Lower leg skin (tissue), 4 donors: ENCODE measurements around the gene SERPINA3. TPM values are rescaled to one million over a fixed set of nuclear protein-coding genes. Genes with fewer than 3 reads are reported as not detected.

Experiments used
- DNase-seq, 2 donors: peaks; one replicate each; pipeline ENCODE4 v3.0.0-alpha.2; 2019; ENCODE audit warnings: low spot score in 2 of 2
- H3K4me3 ChIP-seq: fragments of 200-600 bp; sonication (generic); 2 replicates; pipeline ENCODE4 v1.5.1; 2017; ENCODE audit warnings: mild to moderate bottlenecking, low read depth; ENCODE audit not compliant: poor library complexity, severe bottlenecking
- CTCF ChIP-seq, 3 donors: fragments of 450-650 bp; IDR thresholded peaks; one replicate each; pipeline ENCODE4 v1.5.1; 2016; ENCODE audit warnings: antibody characterized with exemption in 3 of 3, mild to moderate bottlenecking in 3 of 3, moderate library complexity in 2 of 3
- POLR2A ChIP-seq, 2 donors: fragments of 450-650 bp; IDR thresholded peaks; one replicate each; pipeline ENCODE4 v1.6.1; 2016 to 2017; ENCODE audit warnings: antibody characterized with exemption in 2 of 2, mild to moderate bottlenecking in 1 of 2, moderate library complexity in 1 of 2
- WGBS, 2 donors: methylation state at CpG; one replicate each; pipeline ENCODE4 v1.1.5; 2018; 5-methylcytosine and 5-hydroxymethylcytosine counted together
- intact Hi-C: fragments of 100-400 bp; cut with DNase I; formaldehyde crosslinking; loops from one replicate; pipeline ENCODE4 v1.15.0; 2023; ENCODE audit warnings: low total_unique reads
- total RNA-seq, 4 donors: library from RNA; depleted of rRNA; stranded (reverse); fragments of >200 nt; gene quantifications; one replicate each; pipeline ENCODE4 v1.1.0, GENCODE V29; 2016

SERPINA3 gene
- total RNA-seq, 4 donors from 2014 or later = 9.9 to 95.8 (median 25.7) TPM

GRCh38 chr14:94593749-94594431 lies 18.3 kb upstream of the SERPINA3 start:
- no peak for DNase-seq
- intact Hi-C loops = no loop called here
- WGBS, 2 donors = 90 to 91% methylated on average over 4 of the region's 4 CpGs
- H3K4me3 ChIP-seq = no peak overlapping the region
- TF ChIP-seq POLR2A (IDR thresholded peaks at IDR 0.05) (no peak), CTCF (IDR thresholded peaks at IDR 0.05) (peak in 1 of 3 donors; percentile 100)

GRCh38 chr14:94594441-94594840 lies 17.8 kb upstream of the SERPINA3 start:
- no peak overlapping the region for H3K4me3 ChIP-seq
- DNase-seq = no peak
- WGBS, 2 donors = 94 to 98% methylated on average over 7 of the region's 7 CpGs
- TF ChIP-seq POLR2A (IDR thresholded peaks at IDR 0.05) = no peak
- TF ChIP-seq CTCF (IDR thresholded peaks at IDR 0.05) = no peak
- intact Hi-C loops = no loop called here

- no peak for TF ChIP-seq CTCF (IDR thresholded peaks at IDR 0.05)
- H3K4me3 ChIP-seq = no peak overlapping the region
- intact Hi-C loops = no loop called here
- no peak for DNase-seq
- 88 to 94% methylated on average over 2 of the region's 2 CpGs for WGBS, 2 donors
Measured at GRCh38 chr14:94595912-94596311, 16.3 kb upstream of the SERPINA3 start.

GRCh38 chr14:94596361-94596760 lies 15.8 kb upstream of the SERPINA3 start:
- no peak for DNase-seq
- WGBS, 2 donors = 93 to 94% methylated on average over 9 of the region's 9 CpGs
- TF ChIP-seq CTCF (IDR thresholded peaks at IDR 0.05) = no peak
- no peak overlapping the region for H3K4me3 ChIP-seq
- intact Hi-C loops = no loop called here

- whole genome bisulfite sequencing, 2 donors = 86 to 90% methylated on average over 5 of the region's 5 CpGs
- no peak overlapping the region for H3K4me3 ChIP-seq
- intact Hi-C loops = no loop called here
- DNase-seq = no peak
- TF ChIP-seq POLR2A (IDR thresholded peaks at IDR 0.05) (no peak), CTCF (IDR thresholded peaks at IDR 0.05) (no peak)
Measured at GRCh38 chr14:94597788-94598187, 14.4 kb upstream of the SERPINA3 start.

- TF ChIP-seq POLR2A (IDR thresholded peaks at IDR 0.05) (no peak), CTCF (IDR thresholded peaks at IDR 0.05) (no peak)
- no peak overlapping the region for H3K4me3 ChIP-seq
- 72 to 81% methylated on average over 7 of the region's 7 CpGs for WGBS, 2 donors
- intact Hi-C loops = no loop called here
- DNase-seq = no peak
Measured at GRCh38 chr14:94598506-94598815, 13.7 kb upstream of the SERPINA3 start.
